GM12874 (cell line): ENCODE results near the gene IPCEF1.

Source experiments
- TF ChIP-seq, protein P1 (sequence below): IDR thresholded peaks from 2 replicates; pipeline ENCODE4 v1.5.1; 2011; ENCODE audit warnings: low read depth, mild to moderate bottlenecking, control low read depth, low read length, moderate library complexity; ENCODE audit not compliant: insufficient read depth

Gene IPCEF1

DNA sequence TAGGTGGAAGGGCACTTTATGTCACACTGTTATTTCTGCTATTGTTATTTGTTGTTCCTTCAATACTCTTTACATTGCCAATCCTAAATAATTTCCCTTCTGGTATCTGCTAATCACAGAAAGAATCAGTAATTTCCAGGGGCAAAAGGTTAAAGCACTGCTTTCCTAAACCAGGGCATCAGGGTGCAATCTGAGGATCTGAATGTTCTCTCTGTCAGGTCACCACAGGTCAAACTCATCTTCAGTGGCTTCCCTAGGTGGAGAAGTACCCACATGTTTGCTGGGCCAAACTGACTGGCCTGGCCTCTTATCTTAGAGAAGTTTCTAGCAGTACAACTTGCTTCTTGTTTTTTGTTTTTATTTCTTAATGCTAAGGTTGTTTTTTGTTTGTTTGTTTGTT lies 198.9 kb downstream of the IPCEF1 start:
- TF ChIP-seq, protein P1, sequence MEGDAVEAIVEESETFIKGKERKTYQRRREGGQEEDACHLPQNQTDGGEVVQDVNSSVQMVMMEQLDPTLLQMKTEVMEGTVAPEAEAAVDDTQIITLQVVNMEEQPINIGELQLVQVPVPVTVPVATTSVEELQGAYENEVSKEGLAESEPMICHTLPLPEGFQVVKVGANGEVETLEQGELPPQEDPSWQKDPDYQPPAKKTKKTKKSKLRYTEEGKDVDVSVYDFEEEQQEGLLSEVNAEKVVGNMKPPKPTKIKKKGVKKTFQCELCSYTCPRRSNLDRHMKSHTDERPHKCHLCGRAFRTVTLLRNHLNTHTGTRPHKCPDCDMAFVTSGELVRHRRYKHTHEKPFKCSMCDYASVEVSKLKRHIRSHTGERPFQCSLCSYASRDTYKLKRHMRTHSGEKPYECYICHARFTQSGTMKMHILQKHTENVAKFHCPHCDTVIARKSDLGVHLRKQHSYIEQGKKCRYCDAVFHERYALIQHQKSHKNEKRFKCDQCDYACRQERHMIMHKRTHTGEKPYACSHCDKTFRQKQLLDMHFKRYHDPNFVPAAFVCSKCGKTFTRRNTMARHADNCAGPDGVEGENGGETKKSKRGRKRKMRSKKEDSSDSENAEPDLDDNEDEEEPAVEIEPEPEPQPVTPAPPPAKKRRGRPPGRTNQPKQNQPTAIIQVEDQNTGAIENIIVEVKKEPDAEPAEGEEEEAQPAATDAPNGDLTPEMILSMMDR, result no peak

DNA sequence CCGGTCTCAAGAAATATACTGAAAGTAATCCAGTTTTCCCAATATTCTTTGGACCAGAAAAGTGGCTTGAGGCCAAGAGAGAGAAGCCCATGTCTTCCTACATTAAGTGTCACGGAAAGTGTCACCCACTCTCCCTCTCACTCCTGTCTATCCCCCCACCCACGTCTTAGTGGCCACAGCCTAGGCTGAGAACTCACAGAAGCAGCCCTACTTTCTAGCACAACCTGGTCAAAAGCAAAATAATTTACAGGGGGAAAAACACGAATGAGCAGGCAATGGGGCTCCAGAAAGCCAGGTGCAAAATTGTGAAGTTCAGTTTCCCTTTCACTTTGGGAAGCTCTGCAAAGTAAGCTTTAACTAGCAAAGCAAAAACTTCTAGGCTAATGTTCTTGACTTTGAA lies 199.5 kb downstream of the IPCEF1 start:
- TF ChIP-seq, protein P1, result no peak

DNA sequence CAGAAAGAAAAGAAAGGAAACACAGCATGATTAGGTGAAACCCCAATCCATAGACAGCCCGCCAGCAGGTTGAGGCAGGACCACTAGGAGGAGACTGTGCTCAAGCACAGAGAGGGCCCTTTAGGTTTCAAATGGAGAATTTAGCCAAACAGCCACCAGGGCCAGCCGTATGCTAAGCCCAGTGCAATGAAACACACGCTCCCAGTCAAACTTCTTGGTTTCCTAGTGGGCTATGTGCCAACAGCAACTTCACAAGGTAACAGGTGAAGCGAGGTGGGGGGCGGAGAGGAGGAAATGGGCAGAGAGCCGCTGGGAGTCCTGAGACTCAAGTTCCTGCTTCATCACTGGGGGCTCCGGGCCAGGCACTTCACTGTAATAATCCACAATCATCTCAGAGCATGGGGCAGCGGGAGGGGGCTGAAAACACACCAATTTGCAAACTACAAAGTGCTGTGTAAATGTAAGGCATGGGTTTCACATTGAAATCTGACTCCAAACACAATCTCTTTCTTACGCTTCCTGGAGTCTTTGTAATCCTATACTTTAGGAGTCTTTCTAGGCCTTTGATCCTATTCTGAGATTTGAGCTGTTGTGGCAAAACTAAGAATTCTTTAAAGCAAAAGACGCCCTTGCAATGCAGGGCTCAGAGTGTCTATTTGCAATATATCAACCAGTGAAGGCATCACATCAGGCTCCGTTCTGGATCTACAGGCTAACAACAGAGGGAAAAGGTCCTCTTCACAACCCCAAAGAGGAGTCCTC lies 200.3 kb downstream of the IPCEF1 start:
- TF ChIP-seq, protein P1, result peak; percentile 57

DNA sequence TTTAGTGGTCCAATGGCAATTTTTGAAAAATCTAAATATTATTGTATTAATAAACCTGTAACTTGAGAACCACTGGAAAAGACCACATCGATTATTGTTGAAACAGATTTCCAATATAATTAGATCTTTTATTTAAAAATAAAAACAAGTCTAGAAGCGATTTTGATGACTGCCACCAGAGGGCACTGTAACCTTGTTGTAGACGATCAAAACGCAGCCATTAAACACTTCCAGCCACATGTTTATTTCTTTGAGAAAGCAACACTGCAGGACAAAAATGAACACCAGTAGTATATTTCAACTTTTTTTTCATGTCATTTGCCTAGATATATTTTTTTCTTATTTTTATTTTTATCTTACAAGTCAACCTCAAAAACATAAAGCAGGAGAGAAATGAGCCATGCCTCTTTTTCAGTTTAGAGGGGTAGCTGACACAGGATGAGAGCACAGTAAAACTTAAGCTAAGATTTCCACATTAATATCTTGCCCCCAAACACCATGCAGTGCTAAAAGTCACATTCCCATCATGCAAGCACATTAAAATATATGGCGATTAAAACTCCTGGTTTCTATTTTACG lies 202.1 kb downstream of the IPCEF1 start:
- TF ChIP-seq, protein P1, result peak; percentile 40; the same call in 1 of the 2 replicates

DNA sequence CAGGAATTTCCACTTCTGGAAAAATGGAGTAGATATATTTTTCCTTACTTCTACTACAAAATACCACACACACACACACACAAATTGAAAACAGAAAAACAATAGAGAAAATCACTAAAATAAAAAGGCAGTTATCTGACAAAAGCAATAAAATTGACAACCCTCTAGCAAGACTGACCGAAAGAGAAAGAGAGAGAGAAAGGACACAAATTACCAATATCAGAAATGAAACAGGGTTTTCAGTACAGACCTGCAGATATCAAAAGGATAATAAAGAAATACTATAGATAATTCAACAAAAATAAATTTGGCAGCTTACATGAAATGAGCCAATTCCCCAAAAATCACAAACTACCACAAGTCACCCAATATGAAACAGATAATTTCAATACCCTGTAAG lies 212.8 kb downstream of the IPCEF1 start:
- TF ChIP-seq, protein P1, result no peak

DNA sequence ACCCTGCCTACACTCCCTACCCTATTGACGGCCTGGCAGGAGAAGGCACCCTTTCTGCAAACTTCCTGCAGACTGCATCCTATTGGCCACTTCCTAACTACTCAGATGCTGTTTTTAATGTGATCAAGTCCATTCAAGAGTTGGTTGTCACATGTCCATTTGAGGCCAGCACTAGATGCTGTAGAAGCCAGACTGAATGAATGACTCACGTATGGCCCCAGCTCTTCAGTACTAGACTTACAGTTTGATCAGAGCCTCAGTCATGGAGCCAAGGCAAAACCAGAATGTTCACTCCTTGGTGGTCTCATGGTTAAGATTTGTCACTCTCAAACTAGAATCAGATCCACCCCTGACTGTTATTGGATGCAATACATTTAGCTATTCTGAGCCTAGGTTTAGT lies 215.9 kb downstream of the IPCEF1 start:
- TF ChIP-seq, protein P1, result no peak

DNA sequence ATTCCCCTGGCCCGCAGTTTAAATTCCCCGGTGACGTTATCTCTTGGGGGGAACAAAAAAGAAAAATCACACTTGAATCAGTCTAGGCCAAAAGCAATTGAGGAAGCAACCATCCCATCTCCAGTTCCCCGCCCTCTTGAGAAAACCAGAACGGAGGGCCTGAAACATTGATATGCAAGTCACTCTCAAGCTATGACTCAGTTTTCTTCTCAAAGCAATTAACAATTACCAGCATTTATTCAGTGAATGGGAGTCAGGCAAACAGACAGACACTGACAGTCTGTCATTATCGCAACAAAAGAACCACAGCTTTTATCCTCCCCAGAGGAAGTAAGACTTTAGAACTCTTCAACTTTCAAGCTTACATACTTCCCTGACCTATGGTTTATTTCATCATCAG lies 216.7 kb downstream of the IPCEF1 start:
- TF ChIP-seq, protein P1, result no peak
